Erythroblast (primary cell): ENCODE measurements around the gene MSI2.

Experiments
- DNase-seq, 2 experiments: peaks; one replicate each; lab custom pipeline; 2025; lab: John Stamatoyannopoulos, UW
- GATA1 ChIP-seq: IDR thresholded peaks from 2 replicates; pipeline ENCODE4 v1.6.1; 2011; ENCODE audit warnings: low read depth, mild to moderate bottlenecking, control low read depth, low read length, moderate library complexity
- POLR2A ChIP-seq: IDR thresholded peaks from 2 replicates; pipeline ENCODE4 v1.6.1; 2011; ENCODE audit warnings: mild to moderate bottlenecking, low read length

The MSI2 gene

GRCh38 chr17:57352665-57353175 lies 96.4 kb downstream of the MSI2 start:
- TF ChIP-seq POLR2A (no peak), GATA1 (no peak)
- peak in 1 of 2 experiments; percentile 9 for DNase-seq

- TF ChIP-seq POLR2A (no peak), GATA1 (no peak)
- DNase-seq: no peak
Observed at GRCh38 chr17:57354673-57355072, 98.3 kb downstream of the MSI2 start.

GRCh38 chr17:57355090-57355859 lies 99.0 kb downstream of the MSI2 start:
- DNase-seq: no peak
- no peak for TF ChIP-seq POLR2A
- no peak for TF ChIP-seq GATA1

GRCh38 chr17:57356153-57356718 lies 99.9 kb downstream of the MSI2 start:
- peak; percentile 32 to 54 for DNase-seq
- TF ChIP-seq GATA1 (no peak), POLR2A (no peak)

- no peak for DNase-seq
Observed at GRCh38 chr17:57356719-57357391, 100.5 kb downstream of the MSI2 start.

GRCh38 chr17:57357392-57357784 lies 101.1 kb downstream of the MSI2 start:
- TF ChIP-seq POLR2A (no peak), GATA1 (no peak)
- DNase-seq: no peak

More at GRCh38 chr17:57356719-57357391, 100.5 kb downstream of the MSI2 start:
- TF ChIP-seq GATA1 (no peak), POLR2A (no peak)

- no peak for DNase-seq
- TF ChIP-seq POLR2A: no peak
- TF ChIP-seq GATA1: no peak
Observed at GRCh38 chr17:57357830-57358430, 101.6 kb downstream of the MSI2 start.

- no peak for DNase-seq
- TF ChIP-seq GATA1 (no peak), POLR2A (no peak)
Observed at GRCh38 chr17:57360266-57360665, 103.9 kb downstream of the MSI2 start.

GRCh38 chr17:57362797-57363556 lies 106.7 kb downstream of the MSI2 start:
- no peak for TF ChIP-seq GATA1
- TF ChIP-seq POLR2A: no peak
- peak in 1 of 2 experiments; percentile 28 for DNase-seq

GRCh38 chr17:57363580-57363979 lies 107.3 kb downstream of the MSI2 start:
- no peak for DNase-seq
- TF ChIP-seq GATA1 (no peak), POLR2A (no peak)

- no peak for TF ChIP-seq GATA1
- TF ChIP-seq POLR2A: no peak
- DNase-seq: no peak
Observed at GRCh38 chr17:57363998-57364643, 107.8 kb downstream of the MSI2 start.

GRCh38 chr17:57365420-57365819 lies 109.1 kb downstream of the MSI2 start:
- DNase-seq: peak; percentile 86 to 89
- TF ChIP-seq GATA1: no peak
- no peak for TF ChIP-seq POLR2A
